Peyer's patch (tissue), 4 donors: ENCODE results near the gene C16orf89. TPM values are rescaled to one million over a fixed set of nuclear protein-coding genes. Genes with fewer than 3 reads are reported as not detected.

Experiments
- DNase-seq, 3 donors: peaks; one replicate each; pipeline ENCODE4 v3.0.0-alpha.2; 2017 to 2019
- H3K27ac ChIP-seq, 4 donors: fragments of 200-600 bp; sonication (generic); one replicate each; pipeline ENCODE4 v1.5.1; 2016 to 2019
- H3K27me3 ChIP-seq, 2 donors: fragments of 200-600 bp; sonication (generic); one replicate each; pipeline ENCODE4 v1.5.1; 2019
- H3K36me3 ChIP-seq, 3 donors: fragments of 200-600 bp; sonication (generic); one replicate each; pipeline ENCODE4 v1.5.1; 2016 to 2019
- H3K4me1 ChIP-seq, 4 donors: fragments of 200-600 bp; sonication (generic); one replicate each; pipeline ENCODE4 v1.5.1; 2016 to 2019
- H3K4me3 ChIP-seq, 4 donors: fragments of 200-600 bp; sonication (generic); 1 replicate in 3 of 4; 2 replicates in 1 of 4; pipeline ENCODE4 v1.5.1; 2016 to 2019; ENCODE audit warnings: mild to moderate bottlenecking in 1 of 4
- H3K9me3 ChIP-seq, 4 donors: fragments of 200-600 bp; sonication (generic); one replicate each; pipeline ENCODE4 v1.5.1; 2016 to 2019; ENCODE audit warnings: mild to moderate bottlenecking in 1 of 4
- CTCF ChIP-seq, 6 experiments: fragments of 450-650 bp in 4 of 6; fragments of 200-600 bp in 2 of 6; sonication (generic) in 1 of 6; IDR thresholded peaks; one replicate each; pipeline ENCODE4 v1.5.1; 2017 to 2019; ENCODE audit warnings: antibody characterized with exemption in 6 of 6, mild to moderate bottlenecking in 3 of 6, moderate library complexity in 1 of 6
- POLR2A ChIP-seq, 2 donors: fragments of 450-650 bp; IDR thresholded peaks; one replicate each; pipeline ENCODE4 v1.5.1; 2017; ENCODE audit warnings: antibody characterized with exemption in 2 of 2, mild to moderate bottlenecking in 2 of 2, moderate library complexity in 2 of 2
- total RNA-seq, 4 donors: library from RNA; depleted of rRNA; stranded (reverse); fragments of >200 nt; gene quantifications; one replicate each; pipeline ENCODE4 v1.1.0, GENCODE V29; 2016

Gene C16orf89
- total RNA-seq, 4 donors from 2014 or later = 0.80 to 1.4 TPM; not detected in 2

GRCh38 chr16:5004311-5004710 is 61.4 kb downstream of the C16orf89 start:
- Histone ChIP-seq H3K27ac (no peak overlapping the region), H3K36me3 (no peaks in the 10 kb centered on the region), H3K9me3 (no peaks in the 10 kb centered on the region), H3K4me1 (no peaks in the 10 kb centered on the region), H3K27me3 (no peaks in the 10 kb centered on the region), H3K4me3 (no peak overlapping the region)
- no peak for DNase-seq
- no peak for TF ChIP-seq POLR2A (IDR thresholded peaks at IDR 0.05)
- TF ChIP-seq CTCF (IDR thresholded peaks at IDR 0.05) = no peak

GRCh38 chr16:5003828-5004227 is 61.9 kb downstream of the C16orf89 start:
- no peak for DNase-seq
- TF ChIP-seq POLR2A (IDR thresholded peaks at IDR 0.05) = no peak
- no peaks in the 10 kb centered on the region for H3K36me3 ChIP-seq

GRCh38 chr16:5003211-5003610 is 62.5 kb downstream of the C16orf89 start:
- no peaks in the 10 kb centered on the region for H3K27me3 ChIP-seq
- no peaks in the 10 kb centered on the region for H3K9me3 ChIP-seq
- H3K4me1 ChIP-seq = no peaks in the 10 kb centered on the region
- H3K4me3 ChIP-seq = no peak overlapping the region
- DNase-seq = no peak
- no peaks in the 10 kb centered on the region for H3K36me3 ChIP-seq
- TF ChIP-seq CTCF (IDR thresholded peaks at IDR 0.05) = no peak
- no peak for TF ChIP-seq POLR2A (IDR thresholded peaks at IDR 0.05)
- no peak overlapping the region for H3K27ac ChIP-seq

More at GRCh38 chr16:5003828-5004227, 61.9 kb downstream of the C16orf89 start:
- H3K27me3 ChIP-seq = no peaks in the 10 kb centered on the region
- no peak overlapping the region for H3K4me3 ChIP-seq
- H3K27ac ChIP-seq = no peak overlapping the region
- H3K9me3 ChIP-seq = no peaks in the 10 kb centered on the region
- no peaks in the 10 kb centered on the region for H3K4me1 ChIP-seq

GRCh38 chr16:5002699-5003143 is 63.0 kb downstream of the C16orf89 start:
- H3K4me3 ChIP-seq = no peak overlapping the region
- TF ChIP-seq POLR2A (IDR thresholded peaks at IDR 0.05) (no peak), CTCF (IDR thresholded peaks at IDR 0.05) (no peak)

GRCh38 chr16:5001986-5002385 is 63.8 kb downstream of the C16orf89 start:
- Histone ChIP-seq H3K36me3 (no peaks in the 10 kb centered on the region), H3K4me3 (no peak overlapping the region), H3K9me3 (no peaks in the 10 kb centered on the region), H3K27me3 (no peaks in the 10 kb centered on the region), H3K27ac (no peak overlapping the region), H3K4me1 (no peaks in the 10 kb centered on the region)
- no peak for DNase-seq
- no peak for TF ChIP-seq CTCF (IDR thresholded peaks at IDR 0.05)
- TF ChIP-seq POLR2A (IDR thresholded peaks at IDR 0.05) = no peak

More at GRCh38 chr16:5002699-5003143, 63.0 kb downstream of the C16orf89 start:
- no peaks in the 10 kb centered on the region for H3K36me3 ChIP-seq
- DNase-seq = no peak
- no peaks in the 10 kb centered on the region for H3K4me1 ChIP-seq
- no peaks in the 10 kb centered on the region for H3K27me3 ChIP-seq
- H3K27ac ChIP-seq = no peak overlapping the region
- no peaks in the 10 kb centered on the region for H3K9me3 ChIP-seq

- Histone ChIP-seq H3K27me3 (no peaks in the 10 kb centered on the region), H3K36me3 (no peaks in the 10 kb centered on the region), H3K27ac (no peak overlapping the region), H3K9me3 (no peaks in the 10 kb centered on the region), H3K4me1 (no peaks in the 10 kb centered on the region), H3K4me3 (no peak overlapping the region)
- TF ChIP-seq CTCF (IDR thresholded peaks at IDR 0.05) = no peak
- no peak for TF ChIP-seq POLR2A (IDR thresholded peaks at IDR 0.05)
- DNase-seq = no peak
These were observed 64.2 kb downstream of the C16orf89 start for GRCh38 chr16:5001571-5001970.
